GM23338 (cell line): Measurements from ENCODE around the gene STK38L.

Experiments
- CREB1 ChIP-seq: fragments of 250-450 bp; sonication (Bioruptor Pico); IDR thresholded peaks from 2 replicates; pipeline ENCODE4 v1.5.0; 2020; ENCODE audit warnings: low read depth, mild to moderate bottlenecking, moderate library complexity
- CTCF ChIP-seq, 2 experiments: fragments of 200-600 bp in 1 of 2; sonication (generic) in 1 of 2; conservative IDR thresholded peaks; 2 replicates each; pipeline versions ENCODE4 v1.5.1 to v1.6.1; 2016 to 2017; ENCODE audit warnings: antibody characterized with exemption in 2 of 2, low read depth in 2 of 2, mild to moderate bottlenecking in 2 of 2, moderate library complexity in 1 of 2
- ETS1 ChIP-seq: IDR thresholded peaks from 2 replicates; pipeline ENCODE4 v1.6.1; 2016; ENCODE audit warnings: antibody characterized with exemption
- EZH2 ChIP-seq: fragments of 200-600 bp; sonication (generic); IDR thresholded peaks from one replicate; pipeline ENCODE4 v1.8.0; 2017; ENCODE audit warnings: antibody characterized with exemption, mild to moderate bottlenecking, low read depth; ENCODE audit not compliant: unreplicated experiment
- EZH2phosphoT487 ChIP-seq: fragments of 200-600 bp; sonication (generic); IDR thresholded peaks from one replicate; pipeline ENCODE4 v1.8.1; 2018; ENCODE audit warnings: antibody characterized with exemption; ENCODE audit not compliant: unreplicated experiment
- JUNB ChIP-seq: IDR thresholded peaks from one replicate; pipeline ENCODE4 v1.6.1; 2016; ENCODE audit warnings: antibody characterized with exemption; ENCODE audit not compliant: unreplicated experiment
- POLR2AphosphoS5 ChIP-seq: IDR thresholded peaks from 2 replicates; pipeline ENCODE4 v1.6.1; 2016; ENCODE audit warnings: antibody characterized with exemption, low read depth
- REST ChIP-seq: IDR thresholded peaks from one replicate; pipeline ENCODE4 v1.6.1; 2018; ENCODE audit warnings: antibody characterized with exemption; ENCODE audit not compliant: unreplicated experiment
- ZNF114 ChIP-seq: fragments of 250-450 bp; sonication (Bioruptor Pico); IDR thresholded peaks from 2 replicates; pipeline ENCODE4 v1.5.0; 2020; ENCODE audit warnings: mild to moderate bottlenecking, moderate library complexity

GRCh38 chr12:27284021-27284420 lies 39.9 kb downstream of the STK38L start:
- TF ChIP-seq CTCF (conservative IDR thresholded peaks at IDR 0.05; ENCODE audit: low read depth in 2 of 2) (no peak), EZH2 (no peak), POLR2AphosphoS5 (no peak), EZH2phosphoT487 (no peak), JUNB (no peak), CREB1 (CRISPR knock-in tag) (no peak), ZNF114 (CRISPR knock-in tag) (no peak), REST (no peak), ETS1 (no peak)
